Activated T-helper 17 cell treated with anti-CD3 and anti-CD28 coated beads, Interleukin-2, amount 50 U/mL, for 72 hours (primary cell): ENCODE data around the gene SLC15A3. TPM values are rescaled to one million over a fixed set of nuclear protein-coding genes. Genes with fewer than 3 reads are reported as not detected.
A peak's percentile ranks its signal among the peaks of the same experiment; 100 is the strongest.

ENCODE experiments used
- ATAC-seq: fragments of 150-1000 bp; cut with Tn5 transposase; replicated peaks from 2 replicates; pipeline ENCODE4 v1.10.0; 2021; ENCODE audit warnings: mild to moderate bottlenecking, moderate library complexity
- H3K27ac Mint-ChIP-seq: one replicate; pipeline ENCODE4 v1.8.0; 2022; ENCODE audit warnings: mixed read lengths
- H3K27me3 Mint-ChIP-seq: one replicate; pipeline ENCODE4 v1.8.0; 2022; ENCODE audit warnings: mixed read lengths
- H3K36me3 Mint-ChIP-seq: one replicate; pipeline ENCODE4 v1.8.0; 2022; ENCODE audit warnings: low read depth, mild to moderate bottlenecking, mixed read lengths
- H3K4me1 Mint-ChIP-seq: one replicate; pipeline ENCODE4 v1.8.0; 2022; ENCODE audit warnings: mixed read lengths
- H3K4me3 Mint-ChIP-seq: one replicate; pipeline ENCODE4 v1.8.0; 2022; ENCODE audit warnings: mild to moderate bottlenecking, mixed read lengths
- H3K9me3 Mint-ChIP-seq: one replicate; pipeline ENCODE4 v1.8.0; 2022; ENCODE audit warnings: mixed read lengths
- total RNA-seq, 2 donors: library from RNA; stranded (reverse); gene quantifications; one replicate each; pipeline ENCODE4 v1.2.3, GENCODE V29; 2022

The SLC15A3 gene
- total RNA-seq, 2 donors from 2014 or later, result 1.0 to 1.3 TPM

GRCh38 chr11:60934790-60935605 lies 17.0 kb downstream of the SLC15A3 start:
- no peak overlapping the region for H3K4me3 Mint-ChIP-seq
- H3K4me1 Mint-ChIP-seq, result no peaks in the 10 kb centered on the region
- H3K27ac Mint-ChIP-seq, result no peak overlapping the region
- H3K9me3 Mint-ChIP-seq, result no peaks in the 10 kb centered on the region
- no peak for ATAC-seq
- peaks cover 3% of the 10 kb centered on the region for H3K27me3 Mint-ChIP-seq
- no peaks in the 10 kb centered on the region for H3K36me3 Mint-ChIP-seq

DNA sequence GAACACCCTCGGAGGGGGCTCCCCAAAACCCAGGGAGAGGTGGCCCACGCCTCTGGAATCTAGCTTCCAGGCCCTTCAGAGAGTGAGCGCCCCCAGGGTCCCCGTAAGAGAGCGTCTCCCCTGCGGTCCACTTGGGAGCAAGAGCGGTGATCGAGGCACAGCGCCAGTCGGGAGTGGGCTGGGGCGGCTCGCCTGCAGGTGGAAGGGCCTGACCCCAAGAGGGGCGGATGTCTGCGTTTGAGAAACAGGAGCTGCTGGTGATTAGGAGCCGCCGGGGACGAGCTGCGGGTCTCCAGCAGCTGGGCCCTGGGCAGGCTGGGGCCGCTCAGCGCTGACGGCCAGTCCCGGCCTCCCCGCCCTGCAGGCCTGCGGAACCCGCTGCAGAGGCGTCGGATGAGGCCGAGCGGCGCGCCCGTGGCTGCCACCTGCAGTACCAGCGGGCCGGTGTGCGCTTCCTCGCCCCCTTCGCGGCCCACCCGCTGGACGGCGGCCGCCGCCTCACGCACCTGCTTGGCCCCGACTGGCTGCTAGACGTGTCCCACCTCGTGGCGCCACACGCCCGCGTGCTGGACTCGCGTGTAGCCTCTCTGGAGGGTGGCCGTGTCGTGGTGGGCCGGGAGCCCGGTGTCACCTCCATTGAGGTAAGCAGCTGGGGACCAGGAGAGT lies 17.7 kb downstream of the SLC15A3 start:
- Mint-ChIP-seq H3K27ac (no peak overlapping the region), H3K4me3 (no peak overlapping the region), H3K27me3 (peaks cover 3% of the 10 kb centered on the region), H3K9me3 (no peaks in the 10 kb centered on the region), H3K36me3 (no peaks in the 10 kb centered on the region), H3K4me1 (no peaks in the 10 kb centered on the region)
- ATAC-seq, result no peak

- Mint-ChIP-seq H3K9me3 (no peaks in the 10 kb centered on the region), H3K27ac (no peak overlapping the region), H3K4me3 (no peak overlapping the region), H3K4me1 (no peaks in the 10 kb centered on the region), H3K36me3 (no peaks in the 10 kb centered on the region), H3K27me3 (peaks cover 3% of the 10 kb centered on the region)
- ATAC-seq, result no peak
Measured at GRCh38 chr11:60933416-60934123, 18.4 kb downstream of the SLC15A3 start.

DNA sequence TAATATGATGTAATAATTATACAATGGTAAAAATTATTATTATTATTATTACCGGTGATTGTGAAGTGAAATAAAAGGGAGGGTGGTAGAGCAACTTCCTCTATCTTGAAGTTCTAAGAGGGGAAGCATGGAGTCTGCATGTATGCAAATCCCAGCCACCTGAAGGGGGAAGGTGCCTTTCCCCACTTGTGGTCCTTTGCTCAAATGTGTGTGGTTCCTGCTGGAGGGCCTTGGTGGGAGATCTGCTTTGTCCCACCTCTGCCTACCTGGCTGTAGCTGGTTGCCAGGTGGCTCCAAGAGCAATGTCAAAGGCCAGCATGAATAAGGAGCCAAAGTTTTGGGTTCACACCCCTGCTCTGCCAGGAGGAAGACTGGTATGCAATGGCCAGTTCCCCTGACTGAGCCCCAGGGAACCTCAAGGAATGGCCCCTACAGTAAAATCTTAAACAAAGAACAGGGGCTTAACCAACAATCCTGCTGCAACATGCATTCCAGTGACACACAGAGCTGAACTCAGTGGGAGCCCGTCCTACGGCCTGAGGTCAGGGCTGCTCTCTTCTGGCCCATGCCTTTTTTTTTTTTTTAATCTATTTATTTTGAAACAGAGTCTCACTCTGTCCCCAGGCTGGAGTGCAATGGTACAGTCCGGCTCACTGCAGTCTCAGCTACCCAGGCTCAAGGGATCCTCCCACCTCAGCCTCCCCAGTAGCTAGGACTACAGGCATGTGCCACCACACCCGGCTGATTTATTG lies 19.2 kb downstream of the SLC15A3 start:
- H3K27me3 Mint-ChIP-seq, result peaks cover 3% of the 10 kb centered on the region
- H3K36me3 Mint-ChIP-seq, result no peaks in the 10 kb centered on the region
- no peak for ATAC-seq
- no peak overlapping the region for H3K27ac Mint-ChIP-seq
- no peak overlapping the region for H3K4me3 Mint-ChIP-seq
- no peaks in the 10 kb centered on the region for H3K9me3 Mint-ChIP-seq
- H3K4me1 Mint-ChIP-seq, result no peaks in the 10 kb centered on the region

- no peaks in the 10 kb centered on the region for H3K36me3 Mint-ChIP-seq
- H3K4me3 Mint-ChIP-seq, result no peak overlapping the region
- ATAC-seq, result no peak
Measured at GRCh38 chr11:60931917-60932316, 20.1 kb downstream of the SLC15A3 start.

GRCh38 chr11:60930394-60930793 lies 21.6 kb downstream of the SLC15A3 start:
- no peaks in the 10 kb centered on the region for H3K9me3 Mint-ChIP-seq
- peaks cover 8% of the 10 kb centered on the region for H3K27me3 Mint-ChIP-seq
- no peaks in the 10 kb centered on the region for H3K36me3 Mint-ChIP-seq
- no peak overlapping the region for H3K27ac Mint-ChIP-seq
- H3K4me1 Mint-ChIP-seq, result peaks cover under 1% of the 10 kb centered on the region
- ATAC-seq, result no peak
- no peak overlapping the region for H3K4me3 Mint-ChIP-seq

More at GRCh38 chr11:60931917-60932316, 20.1 kb downstream of the SLC15A3 start:
- Mint-ChIP-seq H3K9me3 (no peaks in the 10 kb centered on the region), H3K27me3 (peaks cover 3% of the 10 kb centered on the region), H3K4me1 (no peaks in the 10 kb centered on the region), H3K27ac (no peak overlapping the region)

DNA sequence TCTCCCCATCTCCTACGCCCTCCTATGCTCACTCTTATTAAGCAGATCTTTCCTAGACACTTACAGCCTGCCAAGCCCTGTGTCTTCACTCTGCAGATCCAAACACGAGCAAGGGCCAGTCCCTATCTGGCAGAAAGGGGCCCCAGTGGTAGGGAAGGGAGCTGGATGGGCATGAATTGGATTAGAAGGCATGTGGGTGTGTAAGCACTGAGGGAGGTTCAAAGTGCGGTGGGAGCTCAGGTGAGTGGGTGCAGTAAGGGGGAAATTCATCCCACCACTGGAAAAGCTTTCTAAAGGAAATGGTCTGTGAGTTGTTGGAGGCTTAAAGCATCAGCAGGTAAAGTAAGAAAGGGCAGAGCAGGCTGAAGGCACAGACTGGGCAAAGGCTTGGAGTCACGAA lies 22.2 kb downstream of the SLC15A3 start:
- ATAC-seq, result no peak
- Mint-ChIP-seq H3K4me3 (no peak overlapping the region), H3K27me3 (peaks cover 11% of the 10 kb centered on the region), H3K9me3 (no peaks in the 10 kb centered on the region), H3K36me3 (no peaks in the 10 kb centered on the region), H3K27ac (no peak overlapping the region), H3K4me1 (peaks cover 5% of the 10 kb centered on the region)

DNA sequence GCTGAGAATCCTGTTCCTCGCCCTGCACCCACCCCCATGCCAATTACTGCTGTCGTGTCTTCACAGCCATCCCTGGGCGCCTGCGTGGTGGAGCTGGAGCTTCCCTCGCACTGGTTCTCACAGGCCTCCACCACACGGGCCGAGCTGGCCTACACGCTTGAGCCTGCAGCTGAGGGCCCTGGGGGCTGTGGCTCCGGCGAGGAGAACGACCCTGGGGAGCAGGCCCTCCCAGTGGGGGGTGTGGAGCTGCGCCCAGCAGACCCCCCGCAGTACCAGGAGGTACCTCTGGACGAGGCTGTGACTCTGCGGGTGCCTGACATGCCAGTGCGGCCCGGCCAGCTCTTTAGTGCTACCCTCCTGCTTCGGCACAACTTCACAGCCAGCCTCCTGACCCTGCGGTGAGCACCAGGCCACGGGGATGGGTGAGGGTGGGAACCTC lies 23.4 kb downstream of the SLC15A3 start:
- no peak for ATAC-seq
- Mint-ChIP-seq H3K4me3 (no peak overlapping the region), H3K27me3 (peaks cover 9% of the 10 kb centered on the region), H3K36me3 (peaks cover 6% of the 10 kb centered on the region), H3K4me1 (peaks cover 5% of the 10 kb centered on the region), H3K27ac (no peak overlapping the region), H3K9me3 (no peaks in the 10 kb centered on the region)

- no peak for ATAC-seq
- Mint-ChIP-seq H3K36me3 (peaks cover 16% of the 10 kb centered on the region), H3K9me3 (no peaks in the 10 kb centered on the region), H3K4me1 (peaks cover 5% of the 10 kb centered on the region), H3K27ac (no peak overlapping the region), H3K4me3 (no peak overlapping the region), H3K27me3 (peaks cover 9% of the 10 kb centered on the region)
Measured at GRCh38 chr11:60927600-60927999, 24.4 kb downstream of the SLC15A3 start.

DNA sequence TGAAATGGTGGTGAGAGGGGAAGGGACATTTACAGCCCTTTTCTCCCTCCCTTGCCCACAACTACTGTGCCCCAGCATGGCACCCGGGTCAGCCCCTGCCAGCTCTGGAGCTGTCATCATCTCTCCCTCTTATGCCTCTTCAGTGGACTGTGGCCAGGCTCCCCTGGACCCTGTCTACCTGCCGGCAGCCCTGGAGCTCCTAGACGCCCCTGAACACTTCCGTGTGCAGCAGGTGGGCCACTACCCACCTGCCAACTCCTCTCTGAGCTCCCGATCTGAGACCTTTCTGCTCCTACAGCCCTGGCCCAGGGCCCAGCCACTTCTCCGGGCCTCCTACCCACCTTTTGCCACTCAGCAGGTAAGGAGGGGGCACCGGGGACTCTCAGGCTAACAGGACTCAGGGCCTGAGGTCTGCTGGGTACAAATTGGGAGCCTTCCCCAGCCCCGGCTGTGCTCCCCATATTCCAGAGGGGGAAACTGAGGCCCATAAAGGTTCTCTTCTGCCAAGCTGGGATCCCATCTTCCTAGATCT lies 24.8 kb downstream of the SLC15A3 start:
- Mint-ChIP-seq H3K27ac (no peak overlapping the region), H3K36me3 (peaks cover 21% of the 10 kb centered on the region), H3K4me1 (peaks cover 10% of the 10 kb centered on the region), H3K4me3 (no peak overlapping the region), H3K27me3 (peaks cover 13% of the 10 kb centered on the region), H3K9me3 (no peaks in the 10 kb centered on the region)
- no peak for ATAC-seq

DNA sequence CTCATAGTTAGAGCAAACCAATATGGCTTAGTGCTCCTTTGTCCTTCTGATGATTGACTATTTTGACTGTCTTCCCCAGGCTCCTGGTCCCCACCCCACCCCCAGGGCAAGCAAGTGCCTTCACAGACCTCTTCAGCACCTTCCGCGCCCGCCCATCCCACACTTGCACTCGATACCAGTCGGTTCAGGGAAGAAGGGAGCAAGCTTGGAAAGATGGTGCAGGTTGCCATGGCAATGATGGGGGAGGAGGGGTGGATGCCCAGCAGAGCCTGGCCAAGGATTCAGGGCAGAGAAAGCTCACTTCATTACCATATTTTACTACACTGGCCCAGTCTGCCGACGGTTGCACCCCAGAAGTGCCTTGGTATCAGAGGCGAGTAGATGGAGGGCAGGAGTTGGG lies 25.5 kb downstream of the SLC15A3 start:
- Mint-ChIP-seq H3K27me3 (peaks cover 13% of the 10 kb centered on the region), H3K9me3 (no peaks in the 10 kb centered on the region), H3K36me3 (peaks cover 27% of the 10 kb centered on the region), H3K4me3 (no peak overlapping the region), H3K27ac (no peak overlapping the region), H3K4me1 (peaks cover 10% of the 10 kb centered on the region)
- ATAC-seq, result no peak

GRCh38 chr11:60925868-60926267 lies 26.1 kb downstream of the SLC15A3 start:
- no peak overlapping the region for H3K27ac Mint-ChIP-seq
- H3K4me3 Mint-ChIP-seq, result peak overlapping the region; percentile 51
- peaks cover 33% of the 10 kb centered on the region for H3K36me3 Mint-ChIP-seq
- H3K27me3 Mint-ChIP-seq, result peaks cover 13% of the 10 kb centered on the region
- peaks cover 10% of the 10 kb centered on the region for H3K4me1 Mint-ChIP-seq
- H3K9me3 Mint-ChIP-seq, result no peaks in the 10 kb centered on the region
- peak; percentile 54 for ATAC-seq

DNA sequence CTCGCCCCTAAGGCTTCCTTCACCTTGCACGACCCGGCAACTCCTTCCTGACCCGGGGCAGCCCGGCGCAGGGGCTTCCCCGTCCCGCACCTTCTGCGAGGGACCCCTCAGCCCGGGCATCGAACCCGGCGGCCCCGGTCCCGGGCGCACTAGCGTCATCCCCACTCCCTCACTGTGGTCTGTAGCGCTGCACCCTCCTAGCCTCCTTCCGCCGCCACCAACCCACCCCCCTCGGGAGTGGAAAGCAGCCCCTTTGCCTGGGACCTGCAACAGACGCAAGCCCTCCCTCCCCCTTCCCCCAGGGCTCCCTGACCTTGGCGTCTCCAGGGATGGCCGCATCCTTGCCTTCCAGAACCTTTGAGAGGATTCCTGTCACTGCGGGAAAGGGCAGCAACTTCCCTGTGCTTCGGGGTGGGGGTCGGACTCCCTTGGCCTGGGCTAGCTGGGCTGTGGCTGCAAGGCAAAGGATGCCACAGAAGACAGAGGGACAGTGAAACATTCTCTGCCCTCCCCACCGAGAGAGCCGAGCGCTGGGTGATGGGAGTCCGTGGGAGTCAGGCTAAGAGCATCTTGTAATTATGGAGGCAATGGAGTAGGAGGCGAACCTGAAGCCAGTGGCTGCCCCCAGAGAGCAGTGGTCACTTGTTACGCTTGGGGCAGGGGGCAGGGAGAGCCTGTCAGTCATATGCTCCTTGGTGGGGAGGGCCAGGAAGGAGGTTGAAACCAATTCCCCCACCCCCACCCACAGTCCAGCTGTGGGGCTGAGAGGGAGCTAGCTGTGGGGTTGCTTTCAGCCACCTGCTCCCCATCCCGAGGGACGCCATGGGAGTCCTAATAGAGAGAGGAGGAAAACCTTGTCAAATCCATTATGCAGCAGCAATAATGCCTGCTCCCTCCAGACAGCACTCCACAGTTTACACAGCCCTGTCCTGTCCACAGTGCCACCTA lies 26.8 kb downstream of the SLC15A3 start:
- H3K4me3 Mint-ChIP-seq, result peak overlapping the region; percentile 51
- ATAC-seq, result peak; percentile 24
- H3K27me3 Mint-ChIP-seq, result peaks cover 13% of the 10 kb centered on the region
- peaks cover 10% of the 10 kb centered on the region for H3K4me1 Mint-ChIP-seq
- no peak overlapping the region for H3K27ac Mint-ChIP-seq
- H3K36me3 Mint-ChIP-seq, result peaks cover 40% of the 10 kb centered on the region
- H3K9me3 Mint-ChIP-seq, result no peaks in the 10 kb centered on the region
